IPS-18a (cell line): ENCODE data around the gene RIMS1.

Source experiments
- H3K27ac ChIP-seq: one replicate; pipeline ENCODE4 v1.5.1; 2013; ENCODE audit warnings: low read length
- H3K27me3 ChIP-seq: one replicate; pipeline ENCODE4 v1.6.1; 2013; ENCODE audit warnings: mild to moderate bottlenecking, low read length; ENCODE audit not compliant: control insufficient read depth, insufficient read depth
- H3K36me3 ChIP-seq: one replicate; pipeline ENCODE4 v1.6.1; 2013; ENCODE audit warnings: low read depth, low read length; ENCODE audit not compliant: control insufficient read depth
- H3K4me1 ChIP-seq: one replicate; pipeline ENCODE4 v1.6.1; 2013; ENCODE audit warnings: low read depth, low read length; ENCODE audit not compliant: control insufficient read depth
- H3K4me3 ChIP-seq: one replicate; pipeline ENCODE4 v1.5.1; 2013; ENCODE audit warnings: low read length
- H3K9ac ChIP-seq: one replicate; pipeline ENCODE4 v1.6.1; 2013; ENCODE audit warnings: mild to moderate bottlenecking, low read length, moderate library complexity
- H3K9me3 ChIP-seq: one replicate; pipeline ENCODE4 v1.6.1; 2013; ENCODE audit warnings: low read depth, low read length; ENCODE audit not compliant: control insufficient read depth

The RIMS1 gene

GRCh38 chr6:72363844-72364740 lies 477.7 kb downstream of the RIMS1 start:
- H3K36me3 ChIP-seq = no peaks in the 10 kb centered on the region
- no peaks in the 10 kb centered on the region for H3K4me1 ChIP-seq
- no peaks in the 10 kb centered on the region for H3K9me3 ChIP-seq
- no peak overlapping the region for H3K9ac ChIP-seq
- no peaks in the 10 kb centered on the region for H3K27me3 ChIP-seq
- H3K27ac ChIP-seq = no peak overlapping the region
- no peak overlapping the region for H3K4me3 ChIP-seq

- no peak overlapping the region for H3K27ac ChIP-seq
- peaks cover 3% of the 10 kb centered on the region for H3K4me1 ChIP-seq
- H3K4me3 ChIP-seq = no peak overlapping the region
- no peaks in the 10 kb centered on the region for H3K27me3 ChIP-seq
- no peaks in the 10 kb centered on the region for H3K9me3 ChIP-seq
- H3K9ac ChIP-seq = no peak overlapping the region
- no peaks in the 10 kb centered on the region for H3K36me3 ChIP-seq
Observed at GRCh38 chr6:72365773-72366172, 479.4 kb downstream of the RIMS1 start.

GRCh38 chr6:72367439-72367838 lies 481.1 kb downstream of the RIMS1 start:
- no peak overlapping the region for H3K27ac ChIP-seq
- H3K4me1 ChIP-seq = peaks cover 3% of the 10 kb centered on the region
- H3K9ac ChIP-seq = no peak overlapping the region
- no peaks in the 10 kb centered on the region for H3K36me3 ChIP-seq
- no peak overlapping the region for H3K4me3 ChIP-seq
- no peaks in the 10 kb centered on the region for H3K27me3 ChIP-seq
- no peaks in the 10 kb centered on the region for H3K9me3 ChIP-seq

GRCh38 chr6:72371473-72371872 lies 485.1 kb downstream of the RIMS1 start:
- no peak overlapping the region for H3K4me3 ChIP-seq
- peaks cover 7% of the 10 kb centered on the region for H3K4me1 ChIP-seq
- no peaks in the 10 kb centered on the region for H3K9me3 ChIP-seq
- no peak overlapping the region for H3K27ac ChIP-seq
- H3K36me3 ChIP-seq = no peaks in the 10 kb centered on the region
- H3K27me3 ChIP-seq = no peaks in the 10 kb centered on the region
- no peak overlapping the region for H3K9ac ChIP-seq

GRCh38 chr6:72374172-72374571 lies 487.8 kb downstream of the RIMS1 start:
- Histone ChIP-seq H3K27ac (no peak overlapping the region), H3K9me3 (no peaks in the 10 kb centered on the region), H3K4me3 (no peak overlapping the region), H3K4me1 (peaks cover 7% of the 10 kb centered on the region), H3K9ac (no peak overlapping the region), H3K27me3 (no peaks in the 10 kb centered on the region), H3K36me3 (no peaks in the 10 kb centered on the region)

- no peaks in the 10 kb centered on the region for H3K36me3 ChIP-seq
- H3K4me3 ChIP-seq = no peak overlapping the region
- H3K27ac ChIP-seq = no peak overlapping the region
- H3K27me3 ChIP-seq = no peaks in the 10 kb centered on the region
- no peak overlapping the region for H3K9ac ChIP-seq
- H3K4me1 ChIP-seq = peaks cover 4% of the 10 kb centered on the region
- H3K9me3 ChIP-seq = no peaks in the 10 kb centered on the region
Observed at GRCh38 chr6:72374857-72375256, 488.5 kb downstream of the RIMS1 start.

GRCh38 chr6:72376736-72377135 lies 490.4 kb downstream of the RIMS1 start:
- Histone ChIP-seq H3K9ac (no peak overlapping the region), H3K27ac (no peak overlapping the region), H3K4me3 (no peak overlapping the region), H3K36me3 (no peaks in the 10 kb centered on the region), H3K27me3 (no peaks in the 10 kb centered on the region), H3K9me3 (no peaks in the 10 kb centered on the region), H3K4me1 (peaks cover 4% of the 10 kb centered on the region)

GRCh38 chr6:72381076-72381475 lies 494.7 kb downstream of the RIMS1 start:
- Histone ChIP-seq H3K9ac (no peak overlapping the region), H3K9me3 (no peaks in the 10 kb centered on the region), H3K27ac (no peak overlapping the region), H3K27me3 (no peaks in the 10 kb centered on the region), H3K4me1 (no peaks in the 10 kb centered on the region), H3K36me3 (no peaks in the 10 kb centered on the region), H3K4me3 (no peak overlapping the region)

GRCh38 chr6:72382602-72383529 lies 496.5 kb downstream of the RIMS1 start:
- Histone ChIP-seq H3K27me3 (no peaks in the 10 kb centered on the region), H3K4me3 (no peak overlapping the region), H3K27ac (no peak overlapping the region), H3K9me3 (no peaks in the 10 kb centered on the region), H3K36me3 (no peaks in the 10 kb centered on the region), H3K9ac (no peak overlapping the region), H3K4me1 (no peaks in the 10 kb centered on the region)

GRCh38 chr6:72386324-72386723 lies 500.0 kb downstream of the RIMS1 start:
- no peaks in the 10 kb centered on the region for H3K36me3 ChIP-seq
- no peaks in the 10 kb centered on the region for H3K9me3 ChIP-seq
- H3K9ac ChIP-seq = no peak overlapping the region
- H3K27me3 ChIP-seq = no peaks in the 10 kb centered on the region
- no peak overlapping the region for H3K27ac ChIP-seq
- H3K4me1 ChIP-seq = no peaks in the 10 kb centered on the region
- H3K4me3 ChIP-seq = no peak overlapping the region

GRCh38 chr6:72389698-72390097 lies 503.3 kb downstream of the RIMS1 start:
- H3K9ac ChIP-seq = no peak overlapping the region
- H3K4me3 ChIP-seq = no peak overlapping the region
- H3K36me3 ChIP-seq = no peaks in the 10 kb centered on the region
- H3K4me1 ChIP-seq = no peaks in the 10 kb centered on the region
- no peaks in the 10 kb centered on the region for H3K27me3 ChIP-seq
- no peaks in the 10 kb centered on the region for H3K9me3 ChIP-seq
- no peak overlapping the region for H3K27ac ChIP-seq
